ENCODE data around the gene MADD. TPM values are rescaled to one million over a fixed set of nuclear protein-coding genes. Genes with fewer than 3 reads are reported as not detected.

Gene MADD
- total and polyA plus RNA-seq, 2 donors (not counting 1 experiment from before 2014, with no cell fraction given), result 7.0 to 15.4 TPM

- H3K9me3 ChIP-seq (ENCODE audit: control insufficient read depth, insufficient read depth, low read depth, low read length), result no peaks in the 10 kb centered on the region
- no peak overlapping the region for H3K9ac ChIP-seq (ENCODE audit: insufficient read depth, low read length)
- peaks cover 12% of the 10 kb centered on the region for H3K36me3 ChIP-seq (ENCODE audit: control insufficient read depth, insufficient read depth, low read length)
- H3K79me2 ChIP-seq (ENCODE audit: control insufficient read depth, insufficient read depth, low read length), result no peaks in the 10 kb centered on the region
- H3K4me1 ChIP-seq (ENCODE audit: control insufficient read depth, extremely low read depth, insufficient read depth, low read length), result no peaks in the 10 kb centered on the region
- H4K20me1 ChIP-seq (ENCODE audit: control insufficient read depth, extremely low read depth, insufficient read depth, low read length), result no peaks in the 10 kb centered on the region
- H3K4me2 ChIP-seq (ENCODE audit: extremely low read depth, insufficient read depth, low read length), result no peak overlapping the region
- no peak for DNase-seq (ENCODE audit: low read depth in 2 of 2)
- TF ChIP-seq EZH2 (IDR thresholded peaks at IDR 0.05; ENCODE audit: low read length, missing control alignments) (no peak), CTCF (conservative IDR thresholded peaks at IDR 0.05 in 1 of 2, IDR thresholded peaks at IDR 0.05 in 1 of 2; ENCODE audit: low read depth in 1 of 2, low read length in 2 of 2) (no peak)
- no peaks in the 10 kb centered on the region for H3K27me3 ChIP-seq (ENCODE audit: control insufficient read depth, insufficient read depth, low read length)
- no peak overlapping the region for H2AFZ ChIP-seq (ENCODE audit: low read length)
- H3K27ac ChIP-seq (ENCODE audit: insufficient read depth, low read length), result no peak overlapping the region
- no peak overlapping the region for H3K4me3 ChIP-seq (replicated peaks in 1 of 4; ENCODE audit: control extremely low read depth in 1 of 4, insufficient read depth in 1 of 4, low read depth in 3 of 4, low read length in 4 of 4)
Observed at GRCh38 chr11:47327949-47328348, 58.0 kb downstream of the MADD start.

- Histone ChIP-seq H3K27me3 (ENCODE audit: control insufficient read depth, insufficient read depth, low read length) (no peaks in the 10 kb centered on the region), H3K36me3 (ENCODE audit: control insufficient read depth, insufficient read depth, low read length) (peaks cover 12% of the 10 kb centered on the region), H2AFZ (ENCODE audit: low read length) (no peak overlapping the region), H3K9ac (ENCODE audit: insufficient read depth, low read length) (no peak overlapping the region), H3K27ac (ENCODE audit: insufficient read depth, low read length) (no peak overlapping the region), H3K9me3 (ENCODE audit: control insufficient read depth, insufficient read depth, low read depth, low read length) (no peaks in the 10 kb centered on the region), H3K4me2 (ENCODE audit: extremely low read depth, insufficient read depth, low read length) (no peak overlapping the region), H3K4me3 (replicated peaks in 1 of 4; ENCODE audit: control extremely low read depth in 1 of 4, insufficient read depth in 1 of 4, low read depth in 3 of 4, low read length in 4 of 4) (no peak overlapping the region), H4K20me1 (ENCODE audit: control insufficient read depth, extremely low read depth, insufficient read depth, low read length) (no peaks in the 10 kb centered on the region), H3K79me2 (ENCODE audit: control insufficient read depth, insufficient read depth, low read length) (no peaks in the 10 kb centered on the region), H3K4me1 (ENCODE audit: control insufficient read depth, extremely low read depth, insufficient read depth, low read length) (no peaks in the 10 kb centered on the region)
- no peak for DNase-seq (ENCODE audit: low read depth in 2 of 2)
- no peak for TF ChIP-seq EZH2 (IDR thresholded peaks at IDR 0.05; ENCODE audit: low read length, missing control alignments)
- no peak for TF ChIP-seq CTCF (conservative IDR thresholded peaks at IDR 0.05 in 1 of 2, IDR thresholded peaks at IDR 0.05 in 1 of 2; ENCODE audit: low read depth in 1 of 2, low read length in 2 of 2)
Observed at GRCh38 chr11:47328449-47329390, 58.8 kb downstream of the MADD start.

GRCh38 chr11:47329431-47329986 lies 59.6 kb downstream of the MADD start:
- H3K27ac ChIP-seq (ENCODE audit: insufficient read depth, low read length), result no peak overlapping the region
- H3K9ac ChIP-seq (ENCODE audit: insufficient read depth, low read length), result no peak overlapping the region
- H3K27me3 ChIP-seq (ENCODE audit: control insufficient read depth, insufficient read depth, low read length), result no peaks in the 10 kb centered on the region
- H4K20me1 ChIP-seq (ENCODE audit: control insufficient read depth, extremely low read depth, insufficient read depth, low read length), result no peaks in the 10 kb centered on the region
- no peaks in the 10 kb centered on the region for H3K4me1 ChIP-seq (ENCODE audit: control insufficient read depth, extremely low read depth, insufficient read depth, low read length)
- no peaks in the 10 kb centered on the region for H3K79me2 ChIP-seq (ENCODE audit: control insufficient read depth, insufficient read depth, low read length)
- no peaks in the 10 kb centered on the region for H3K9me3 ChIP-seq (ENCODE audit: control insufficient read depth, insufficient read depth, low read depth, low read length)
- no peak for TF ChIP-seq EZH2 (IDR thresholded peaks at IDR 0.05; ENCODE audit: low read length, missing control alignments)
- no peak for TF ChIP-seq CTCF (conservative IDR thresholded peaks at IDR 0.05 in 1 of 2, IDR thresholded peaks at IDR 0.05 in 1 of 2; ENCODE audit: low read depth in 1 of 2, low read length in 2 of 2)
- no peak for DNase-seq (ENCODE audit: low read depth in 2 of 2)
- H3K4me2 ChIP-seq (ENCODE audit: extremely low read depth, insufficient read depth, low read length), result no peak overlapping the region
- peaks cover 11% of the 10 kb centered on the region for H3K36me3 ChIP-seq (ENCODE audit: control insufficient read depth, insufficient read depth, low read length)
- H3K4me3 ChIP-seq (replicated peaks in 1 of 4; ENCODE audit: control extremely low read depth in 1 of 4, insufficient read depth in 1 of 4, low read depth in 3 of 4, low read length in 4 of 4), result no peak overlapping the region
- no peak overlapping the region for H2AFZ ChIP-seq (ENCODE audit: low read length)
